GM18909 (cell line): Measurements from ENCODE around the gene GALNTL6.

Source experiments
- ATAC-seq: cut with Tn5 transposase; IDR thresholded peaks from one replicate; pipeline ENCODE4 v1.9.1; 2021; ENCODE audit warnings: mild to moderate bottlenecking; ENCODE audit not compliant: unreplicated experiment, poor library complexity

GALNTL6 gene

DNA sequence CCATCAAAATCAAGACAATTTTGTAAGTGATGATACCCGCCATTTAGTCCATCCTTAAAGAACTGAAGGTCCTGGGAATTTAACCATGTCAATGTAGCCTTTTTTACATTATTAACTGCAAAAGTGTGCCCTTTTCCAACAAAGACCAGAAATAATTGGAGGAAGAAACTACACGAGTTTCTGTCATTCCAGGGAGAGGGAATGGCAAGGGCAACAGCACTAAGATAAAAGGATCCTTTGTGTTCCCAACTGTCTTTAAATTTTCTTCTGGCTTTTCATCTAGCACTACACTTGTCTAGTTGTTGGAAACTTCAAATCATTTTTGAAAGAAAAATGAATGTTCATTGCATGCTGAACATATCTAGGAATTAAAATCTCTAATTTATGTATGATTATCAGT, 286.2 kb downstream of the GALNTL6 start:
- ATAC-seq, result no peak

DNA sequence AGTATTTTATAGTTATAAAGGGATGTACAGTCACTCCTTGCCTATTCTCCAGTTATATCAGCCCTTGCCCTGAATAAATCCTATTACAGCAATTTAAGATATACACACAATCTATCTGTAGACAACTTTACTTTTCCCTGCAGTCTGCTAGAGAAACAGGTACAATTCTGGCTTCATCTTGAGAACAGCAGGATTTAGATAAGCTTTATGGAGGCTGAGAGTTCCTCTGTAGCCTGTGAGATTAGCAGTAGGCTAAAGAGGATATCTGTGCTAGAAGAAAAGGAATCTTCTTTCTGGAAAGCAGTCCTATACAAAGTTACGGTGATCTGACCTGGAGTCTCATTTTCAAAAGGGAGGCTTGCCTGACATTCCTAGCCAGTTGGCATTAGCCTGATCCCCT, 290.3 kb downstream of the GALNTL6 start:
- no peak for ATAC-seq

DNA sequence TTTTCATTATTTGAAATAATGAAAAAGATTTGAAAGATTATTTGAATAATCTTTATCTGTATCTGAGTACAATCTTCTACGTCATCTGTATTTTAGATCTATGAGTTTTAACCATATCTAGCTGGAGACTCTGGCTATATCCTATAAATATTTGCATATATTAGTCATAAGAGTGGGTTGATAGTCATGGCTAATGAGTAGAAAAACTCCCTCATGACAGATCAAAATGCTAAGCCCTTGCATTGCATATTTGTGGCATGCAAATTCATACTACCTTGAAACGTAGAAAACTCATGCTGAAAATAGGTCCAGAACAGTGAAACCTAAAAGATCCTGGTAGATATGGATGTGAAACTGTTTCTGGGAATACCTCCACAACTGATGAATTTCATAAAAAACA, 291.3 kb downstream of the GALNTL6 start:
- ATAC-seq, result no peak

DNA sequence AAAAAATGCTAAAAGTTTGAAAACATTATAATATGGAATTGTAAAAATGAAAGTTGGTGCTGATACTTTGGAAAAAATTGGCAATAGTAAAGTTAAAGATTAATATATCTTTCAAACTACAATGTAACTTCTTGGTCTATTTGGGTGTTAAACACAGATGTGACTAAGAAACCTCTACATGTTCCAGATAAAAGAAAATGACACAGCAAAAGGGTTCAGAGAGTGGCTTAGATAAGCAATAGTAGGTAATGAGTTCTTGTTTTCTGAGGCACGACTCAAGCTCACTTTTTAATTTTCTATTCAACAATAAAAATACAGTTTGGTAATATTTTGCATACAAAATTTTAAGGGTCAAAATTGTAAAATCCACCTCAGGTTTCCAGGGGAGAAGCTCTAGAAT, 292.7 kb downstream of the GALNTL6 start:
- ATAC-seq, result no peak

DNA sequence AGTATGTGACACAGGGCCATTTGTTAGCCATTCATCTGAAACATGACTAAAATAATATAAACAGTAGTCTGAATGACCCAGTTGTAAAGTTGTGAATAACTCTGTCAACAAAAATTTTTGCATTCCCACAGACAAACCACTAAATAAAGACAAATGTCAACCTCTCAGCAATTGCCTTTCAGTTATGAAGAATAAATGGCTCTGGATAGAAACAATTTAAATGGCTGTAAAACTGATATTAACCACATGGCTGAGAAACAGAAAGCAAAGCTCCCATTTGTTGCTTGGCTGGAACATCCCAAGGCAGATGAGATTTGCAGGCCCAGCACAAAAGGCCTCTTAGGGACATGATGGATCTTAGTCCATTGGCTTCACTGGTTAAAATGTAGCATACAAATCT, 296.3 kb downstream of the GALNTL6 start:
- ATAC-seq, result no peak

DNA sequence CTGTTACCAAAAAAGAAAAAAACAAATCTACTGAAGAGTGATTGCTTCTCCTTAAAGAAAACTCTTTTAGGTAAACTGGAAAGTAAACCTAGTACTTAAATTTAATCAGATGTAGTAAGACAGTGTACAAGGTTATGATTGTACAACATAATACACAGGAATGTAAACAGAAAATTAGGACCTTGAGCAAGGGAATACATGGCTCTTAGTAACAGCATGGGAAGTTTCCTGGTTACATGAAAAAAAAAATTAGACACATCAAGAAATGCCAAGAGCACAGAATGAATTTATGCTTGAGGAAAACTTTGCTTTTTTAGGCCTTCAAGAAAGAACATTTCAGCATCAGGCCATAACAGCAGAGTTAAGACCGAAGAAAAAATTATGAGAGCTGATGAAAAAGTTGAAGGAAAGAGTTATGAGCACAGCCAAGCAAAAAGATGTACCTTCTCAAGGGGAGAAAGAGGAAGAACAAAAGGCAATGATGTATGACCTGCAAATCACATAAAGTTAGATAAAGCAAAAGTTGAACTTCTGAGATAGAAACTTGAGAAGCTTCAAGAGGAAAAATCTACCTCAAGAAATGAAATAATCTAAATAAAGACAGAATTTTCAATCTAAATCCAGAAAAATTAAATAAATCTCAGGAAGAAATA, 311.6 kb downstream of the GALNTL6 start:
- no peak for ATAC-seq

DNA sequence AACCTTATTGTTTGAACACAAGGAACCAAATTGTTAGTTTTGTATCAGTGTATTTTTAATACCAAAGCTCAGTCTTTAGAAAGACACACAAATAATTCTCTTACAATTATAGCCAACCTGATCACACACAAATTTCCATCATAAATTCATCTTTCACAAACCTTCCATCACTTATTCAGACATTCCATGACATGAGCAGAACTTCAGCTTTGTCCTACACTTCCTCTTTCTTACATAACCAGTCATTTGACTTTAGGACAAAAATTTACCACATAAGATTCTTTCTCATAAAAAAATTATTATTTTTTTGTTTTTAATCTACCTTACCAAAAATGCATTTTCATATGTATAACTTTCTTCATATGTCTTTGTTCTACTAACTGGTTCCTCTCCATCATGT, 312.2 kb downstream of the GALNTL6 start:
- ATAC-seq, result no peak

DNA sequence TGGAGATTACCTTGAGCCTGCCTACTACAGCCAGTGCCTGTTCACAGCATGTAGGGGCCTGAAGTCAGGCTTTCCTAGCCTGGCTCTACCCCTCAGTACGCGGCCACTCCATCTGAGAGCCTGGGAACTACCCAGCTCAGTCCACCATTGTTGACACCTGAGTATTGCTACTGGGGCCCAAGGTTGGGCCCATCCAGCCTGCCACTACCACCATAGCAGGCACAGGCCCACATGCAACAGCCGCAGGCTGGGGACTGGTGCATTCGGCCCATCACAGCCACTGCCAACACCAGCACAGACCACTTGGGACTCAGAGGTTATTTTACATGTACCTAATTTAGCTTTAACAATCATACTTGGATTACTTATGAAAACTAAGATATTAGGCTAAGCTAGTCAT, 314.0 kb downstream of the GALNTL6 start:
- ATAC-seq, result no peak

DNA sequence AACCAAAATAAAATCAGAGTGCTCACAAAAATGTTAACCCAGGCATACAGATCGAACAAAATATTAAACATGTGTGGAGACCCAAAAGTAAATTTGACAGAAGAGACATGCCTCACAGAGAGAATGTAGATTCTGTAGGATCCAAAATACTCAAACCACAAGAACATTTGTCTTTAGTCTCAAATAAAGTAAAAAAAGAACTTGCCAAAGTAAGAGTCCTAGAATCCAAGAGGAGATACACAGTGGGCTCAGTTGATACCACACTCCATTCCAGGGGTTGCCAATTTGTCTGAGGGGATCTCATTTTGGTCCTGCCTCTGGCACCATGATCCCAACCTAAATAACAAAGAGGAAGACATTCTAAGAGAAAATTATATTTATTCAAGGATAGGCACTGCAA, 316.4 kb downstream of the GALNTL6 start:
- no peak for ATAC-seq

DNA sequence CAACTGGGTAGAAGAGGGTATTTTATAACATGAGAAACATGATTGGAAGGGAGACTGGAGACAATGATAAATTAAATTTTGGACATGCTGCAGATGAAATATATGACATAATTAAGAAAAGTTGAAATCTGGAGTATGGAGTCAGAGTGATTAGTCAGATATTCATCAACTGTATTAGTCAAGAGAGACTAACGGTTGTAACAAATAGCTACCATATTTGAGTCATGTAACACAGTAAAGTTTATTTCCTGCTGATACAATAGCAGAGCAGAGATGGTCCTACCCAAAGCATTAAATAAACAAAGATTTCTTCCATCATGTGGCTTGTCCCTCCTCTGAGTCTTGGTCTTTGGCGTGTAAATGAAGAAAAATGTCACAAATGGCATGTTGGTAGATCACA, 321.3 kb downstream of the GALNTL6 start:
- ATAC-seq, result no peak

DNA sequence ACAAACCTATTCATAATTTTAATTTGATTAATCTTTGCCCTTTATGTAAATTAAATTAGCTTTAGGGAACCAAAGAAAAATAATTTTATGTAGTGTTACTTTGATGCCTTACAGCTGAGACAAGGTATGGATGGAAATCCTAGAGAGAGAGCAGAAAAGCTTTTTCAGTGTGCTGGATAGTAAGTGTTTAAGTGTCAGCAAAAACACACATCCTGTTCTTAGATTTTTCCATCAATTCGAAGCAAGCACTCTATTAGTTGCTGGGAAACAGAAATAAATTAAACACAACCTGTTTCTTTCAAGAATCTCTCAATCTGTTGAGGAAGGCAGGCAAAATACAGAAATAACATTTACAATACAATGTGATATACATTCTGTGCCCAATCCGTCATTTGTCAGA, 327.8 kb downstream of the GALNTL6 start:
- no peak for ATAC-seq

DNA sequence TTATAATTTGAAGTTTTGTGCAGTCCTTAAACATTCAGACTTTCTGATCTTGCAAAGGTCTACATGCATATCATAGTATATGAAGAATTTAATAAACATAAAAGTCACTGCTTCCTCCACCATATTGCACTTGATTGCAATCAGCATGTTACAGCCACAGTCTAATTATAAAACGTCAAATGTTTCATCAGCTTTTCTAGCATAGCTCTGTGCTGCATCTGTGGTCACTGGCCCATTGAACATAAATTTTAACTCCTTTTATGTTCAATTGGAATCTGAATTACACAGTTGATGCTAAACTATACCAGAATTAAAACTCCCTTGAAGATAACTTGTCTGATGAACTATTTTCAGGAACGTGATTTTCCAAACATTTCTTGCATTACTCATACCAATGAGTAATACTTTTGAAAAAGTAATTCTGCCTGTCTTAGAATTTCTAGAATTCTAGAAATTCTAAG, 329.1 kb downstream of the GALNTL6 start:
- ATAC-seq, result no peak

DNA sequence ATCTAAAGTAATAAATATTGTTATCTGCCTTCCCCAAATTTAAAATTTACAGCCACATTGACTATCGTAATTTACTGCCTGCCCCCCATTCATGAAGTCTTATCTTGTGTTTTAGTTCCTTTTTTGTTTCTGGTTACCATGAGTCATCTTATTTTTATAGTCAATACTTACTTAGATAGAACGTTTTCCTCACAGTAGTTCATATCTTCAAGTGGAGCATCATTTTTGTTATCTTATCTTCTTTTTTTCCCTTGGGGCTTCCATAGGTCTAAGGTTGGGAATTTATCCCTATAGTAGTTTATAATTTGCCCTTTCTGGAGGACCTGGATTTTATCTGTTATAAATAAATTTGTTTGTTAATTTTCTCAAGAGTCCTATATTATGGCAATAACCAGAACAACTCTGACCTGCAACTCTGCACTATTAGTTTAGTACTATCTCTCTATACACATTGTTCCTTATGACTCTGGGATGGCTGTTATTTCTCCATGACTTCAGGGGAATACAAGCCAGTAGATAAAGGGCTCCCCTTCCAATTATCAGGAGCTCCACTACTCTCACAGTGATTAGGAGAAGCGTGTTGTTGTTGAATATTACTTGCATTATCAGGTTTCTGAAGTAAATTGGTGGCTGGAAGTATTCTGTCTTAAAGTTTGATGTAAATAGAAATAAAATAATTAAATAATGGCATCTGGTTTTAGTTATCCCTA, 330.6 kb downstream of the GALNTL6 start:
- ATAC-seq, result no peak

DNA sequence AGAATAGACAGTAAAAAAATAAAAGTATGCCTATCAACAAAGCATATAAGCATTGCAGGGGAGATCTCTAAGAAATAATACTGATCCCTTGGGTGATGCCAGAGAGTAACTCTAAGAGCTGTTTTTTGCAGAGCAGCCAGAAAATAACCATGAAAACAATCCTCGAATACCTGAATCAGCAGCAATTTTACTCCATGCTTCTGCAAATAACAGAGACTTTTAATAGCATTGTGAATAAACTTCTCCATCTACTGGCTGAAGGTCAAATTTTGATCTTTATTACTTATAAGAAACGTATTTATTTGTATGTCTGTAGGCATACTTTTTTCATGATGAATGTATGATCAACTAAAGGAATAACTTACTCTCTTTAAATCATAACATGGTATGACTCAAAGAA, 334.5 kb downstream of the GALNTL6 start:
- ATAC-seq, result no peak

DNA sequence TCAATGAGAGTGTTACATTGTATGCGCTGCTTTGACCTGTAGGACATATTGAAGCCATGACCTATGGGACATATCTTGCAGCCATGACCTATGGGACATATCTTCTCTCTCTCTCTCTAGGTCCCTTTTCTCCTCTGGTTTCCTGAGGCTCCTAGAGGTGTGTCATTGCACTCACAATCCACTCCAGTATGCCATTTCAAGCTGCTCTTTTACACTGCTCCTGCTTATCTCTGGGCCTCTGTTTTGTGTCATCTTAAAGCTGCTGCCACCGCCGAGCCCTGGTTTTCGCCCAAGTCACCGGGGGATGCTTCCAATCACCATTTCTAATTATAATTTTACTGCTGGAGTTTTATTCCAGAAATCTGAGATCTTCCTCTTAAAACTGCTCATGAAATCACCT, 336.1 kb downstream of the GALNTL6 start:
- ATAC-seq, result no peak

DNA sequence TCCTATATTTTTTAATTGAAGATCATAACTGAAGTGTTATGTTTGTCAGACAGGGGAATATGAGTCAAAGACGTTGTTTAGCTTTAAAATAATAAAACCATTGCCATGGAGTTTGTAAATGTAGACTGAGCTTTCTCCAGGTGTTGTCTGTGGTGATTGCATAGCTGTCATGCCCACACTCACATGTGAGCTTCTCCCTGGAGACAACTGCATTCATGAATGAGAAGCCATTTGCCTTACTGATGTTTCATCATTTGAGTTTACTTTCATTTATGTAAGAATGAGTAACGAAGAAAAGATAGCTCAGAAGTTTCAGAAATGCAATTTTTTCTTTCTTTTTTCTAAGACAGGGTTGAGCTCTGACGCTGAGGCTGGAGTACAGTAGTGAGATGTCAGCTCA, 339.1 kb downstream of the GALNTL6 start:
- no peak for ATAC-seq

DNA sequence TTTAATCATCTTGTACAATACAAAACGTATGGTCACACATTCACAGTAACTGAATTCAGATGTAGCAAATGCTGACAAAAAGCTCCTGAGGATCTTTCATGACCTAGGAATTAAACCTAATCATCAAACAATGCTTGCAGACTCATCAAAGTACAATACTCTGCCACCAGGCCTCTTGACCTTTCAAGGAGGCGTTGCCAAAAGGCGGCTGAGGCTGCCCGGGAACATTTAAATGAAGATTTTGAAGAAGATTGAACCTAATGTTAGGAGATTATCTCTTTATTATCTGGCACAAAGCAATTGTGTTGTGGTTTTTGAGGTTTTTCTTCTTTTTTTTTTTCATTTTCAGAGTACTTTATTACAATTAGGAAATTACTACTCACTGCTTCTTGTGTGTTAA, 340.5 kb downstream of the GALNTL6 start:
- no peak for ATAC-seq

DNA sequence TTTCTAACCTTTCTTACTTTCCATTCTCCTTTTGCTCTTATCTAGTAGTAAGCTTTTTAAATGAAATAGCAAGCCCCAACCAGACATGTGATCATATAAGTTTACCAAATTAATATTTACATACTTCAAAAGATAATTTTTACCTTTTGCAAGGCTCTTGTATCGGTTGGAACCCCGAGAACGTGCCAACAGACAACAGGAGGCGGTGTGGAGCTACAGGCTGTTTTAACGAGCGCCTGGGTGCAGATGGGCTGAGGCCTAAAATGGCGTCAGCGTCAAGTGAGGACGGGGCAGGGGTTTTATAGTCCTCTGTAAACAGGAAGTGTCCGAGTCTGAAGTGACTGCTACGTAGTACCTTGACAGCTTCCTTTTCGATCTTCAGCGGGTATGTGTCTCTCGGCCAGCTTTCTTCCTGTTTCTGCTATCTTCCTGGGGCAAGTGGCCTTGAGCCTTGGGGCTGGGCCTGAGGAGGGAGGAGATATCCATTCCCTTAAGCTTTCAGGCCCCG, 342.7 kb downstream of the GALNTL6 start:
- ATAC-seq, result no peak

DNA sequence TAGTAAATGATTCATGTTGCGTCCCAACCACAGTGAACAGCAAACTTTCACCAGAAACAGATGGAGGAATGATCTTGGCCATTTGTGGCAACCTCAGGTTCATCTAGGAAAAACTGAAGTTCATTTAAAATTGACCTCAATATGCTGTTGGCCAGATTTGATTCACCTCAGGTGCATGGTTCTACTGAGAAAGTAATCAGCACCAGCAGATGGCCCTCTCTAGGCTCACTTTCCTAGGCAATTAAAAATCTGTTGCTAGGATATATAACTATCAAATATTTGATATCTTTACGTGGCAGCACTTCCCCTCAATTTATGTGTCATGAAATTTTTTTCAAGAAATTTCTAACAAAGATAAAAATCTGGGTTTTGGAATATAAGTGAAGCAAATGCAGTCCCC, 344.7 kb downstream of the GALNTL6 start:
- no peak for ATAC-seq

DNA sequence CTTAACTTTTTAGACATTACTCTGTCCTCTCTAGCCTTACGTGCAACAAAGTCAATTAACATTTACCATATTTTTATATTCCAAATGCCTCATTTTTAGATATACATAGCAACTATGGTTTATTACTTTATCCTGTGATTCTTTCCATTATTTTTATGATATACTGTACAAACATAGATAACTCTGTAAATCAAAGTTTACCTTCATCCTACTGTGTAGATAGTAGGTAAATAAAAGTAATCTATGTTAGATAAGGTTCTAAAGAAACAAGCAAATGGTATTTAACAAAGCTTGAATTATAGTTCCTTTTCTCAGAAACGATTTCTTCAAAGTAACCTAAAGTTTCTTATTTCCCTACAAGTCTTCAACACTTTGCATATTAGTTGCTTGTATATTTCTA, 350.0 kb downstream of the GALNTL6 start:
- ATAC-seq, result no peak

DNA sequence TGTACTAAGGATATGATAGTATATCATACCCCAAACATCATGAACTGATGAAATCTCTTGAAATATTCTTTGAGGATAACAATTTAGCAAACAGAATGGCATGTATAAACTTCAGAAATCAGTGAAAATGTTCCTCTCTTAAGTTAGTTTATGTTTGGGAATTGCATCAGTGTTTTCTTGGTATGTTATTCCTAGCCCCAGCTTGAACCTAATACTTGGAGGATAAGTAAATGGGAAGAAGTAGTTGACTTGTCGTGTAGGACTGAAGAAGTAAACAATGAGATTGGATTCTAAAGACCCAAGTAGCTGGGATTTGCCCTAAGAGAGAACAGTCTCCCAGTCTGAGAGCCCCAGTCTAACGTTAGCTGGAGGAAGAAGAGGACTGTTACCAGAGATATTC, 355.7 kb downstream of the GALNTL6 start:
- no peak for ATAC-seq

DNA sequence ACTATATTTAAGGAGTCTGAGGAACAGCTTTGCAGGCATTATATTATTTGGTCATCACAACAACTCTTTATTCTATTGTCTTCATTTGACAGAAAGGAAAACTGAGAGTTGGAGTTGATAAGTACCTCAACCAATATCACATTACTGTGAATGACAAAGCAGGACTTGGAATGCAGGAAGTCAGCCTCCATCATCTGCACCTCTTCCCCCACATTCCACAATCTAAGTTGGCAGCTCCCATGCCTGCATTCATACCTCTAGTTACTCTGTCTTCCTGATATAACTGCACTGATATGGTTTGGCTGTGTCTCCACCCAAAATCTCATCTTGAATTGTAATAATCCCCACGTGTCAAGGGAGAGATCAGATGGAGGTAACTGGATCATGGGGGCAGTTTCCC, 356.7 kb downstream of the GALNTL6 start:
- ATAC-seq, result no peak
